Nephron progenitor cell (in vitro differentiated cells): ENCODE results near the gene CELSR2.

Experiments used
- DNase-seq: peaks from one replicate; pipeline ENCODE4 v3.0.0; 2021
- H3K27ac Mint-ChIP-seq: 2 replicates; pipeline ENCODE4 v1.8.0; 2021; ENCODE audit warnings: mild to moderate bottlenecking, moderate library complexity, mixed read lengths
- H3K27me3 Mint-ChIP-seq: 2 replicates; pipeline ENCODE4 v1.8.0; 2021; ENCODE audit warnings: mild to moderate bottlenecking, low read depth, mixed read lengths; ENCODE audit not compliant: poor library complexity
- H3K36me3 Mint-ChIP-seq: 2 replicates; pipeline ENCODE4 v1.8.0; 2021; ENCODE audit warnings: low read depth, mixed read lengths
- H3K4me1 Mint-ChIP-seq: 2 replicates; pipeline ENCODE4 v1.8.0; 2021; ENCODE audit warnings: mixed read lengths
- H3K4me3 Mint-ChIP-seq: 2 replicates; pipeline ENCODE4 v1.8.0; 2021; ENCODE audit warnings: mild to moderate bottlenecking, moderate library complexity, mixed read lengths
- H3K9me3 Mint-ChIP-seq: 2 replicates; pipeline ENCODE4 v1.8.0; 2021; ENCODE audit warnings: mild to moderate bottlenecking, moderate library complexity, mixed read lengths
- TF ChIP-seq, protein P1 (sequence below): fragments of 200-600 bp; sonication (generic); IDR thresholded peaks from 2 replicates; pipeline ENCODE4 v1.5.0; 2021; ENCODE audit warnings: antibody characterized with exemption

The CELSR2 gene

GRCh38 chr1:109241841-109242345 is 7.4 kb upstream of the CELSR2 start:
- Mint-ChIP-seq H3K9me3 (no peaks in the 10 kb centered on the region), H3K36me3 (peaks cover 8% of the 10 kb centered on the region)

DNA sequence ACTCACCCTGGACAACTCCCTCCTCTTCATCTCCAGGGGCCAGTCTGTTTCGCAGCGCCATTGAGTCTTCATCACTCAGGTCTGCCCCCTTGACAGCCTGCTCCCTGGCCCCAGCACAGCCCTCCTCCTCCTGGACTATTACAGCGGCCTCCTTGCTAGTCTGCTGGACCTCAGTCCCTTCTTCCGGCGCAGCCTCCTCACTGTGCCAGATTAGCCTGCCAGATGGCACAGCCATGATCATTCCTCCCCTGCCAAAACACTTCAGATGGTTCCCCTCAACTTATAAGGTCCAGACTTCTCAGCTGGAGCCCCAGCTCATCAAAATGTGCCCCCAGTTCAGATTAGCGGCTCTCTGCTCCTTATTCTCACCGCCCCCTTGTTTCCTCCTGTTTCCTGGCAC is 7.0 kb upstream of the CELSR2 start:
- no peaks in the 10 kb centered on the region for H3K9me3 Mint-ChIP-seq
- peaks cover 39% of the 10 kb centered on the region for H3K4me1 Mint-ChIP-seq
- H3K27me3 Mint-ChIP-seq, result peaks cover 14% of the 10 kb centered on the region
- H3K36me3 Mint-ChIP-seq, result peaks cover 5% of the 10 kb centered on the region
- no peak for DNase-seq
- no peak overlapping the region for H3K27ac Mint-ChIP-seq
- no peak overlapping the region for H3K4me3 Mint-ChIP-seq
- TF ChIP-seq, protein P1, sequence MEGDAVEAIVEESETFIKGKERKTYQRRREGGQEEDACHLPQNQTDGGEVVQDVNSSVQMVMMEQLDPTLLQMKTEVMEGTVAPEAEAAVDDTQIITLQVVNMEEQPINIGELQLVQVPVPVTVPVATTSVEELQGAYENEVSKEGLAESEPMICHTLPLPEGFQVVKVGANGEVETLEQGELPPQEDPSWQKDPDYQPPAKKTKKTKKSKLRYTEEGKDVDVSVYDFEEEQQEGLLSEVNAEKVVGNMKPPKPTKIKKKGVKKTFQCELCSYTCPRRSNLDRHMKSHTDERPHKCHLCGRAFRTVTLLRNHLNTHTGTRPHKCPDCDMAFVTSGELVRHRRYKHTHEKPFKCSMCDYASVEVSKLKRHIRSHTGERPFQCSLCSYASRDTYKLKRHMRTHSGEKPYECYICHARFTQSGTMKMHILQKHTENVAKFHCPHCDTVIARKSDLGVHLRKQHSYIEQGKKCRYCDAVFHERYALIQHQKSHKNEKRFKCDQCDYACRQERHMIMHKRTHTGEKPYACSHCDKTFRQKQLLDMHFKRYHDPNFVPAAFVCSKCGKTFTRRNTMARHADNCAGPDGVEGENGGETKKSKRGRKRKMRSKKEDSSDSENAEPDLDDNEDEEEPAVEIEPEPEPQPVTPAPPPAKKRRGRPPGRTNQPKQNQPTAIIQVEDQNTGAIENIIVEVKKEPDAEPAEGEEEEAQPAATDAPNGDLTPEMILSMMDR, result no peak

More at GRCh38 chr1:109241841-109242345, 7.4 kb upstream of the CELSR2 start:
- no peak for DNase-seq
- H3K4me1 Mint-ChIP-seq, result peaks cover 34% of the 10 kb centered on the region
- H3K4me3 Mint-ChIP-seq, result no peak overlapping the region
- H3K27me3 Mint-ChIP-seq, result peaks cover 14% of the 10 kb centered on the region
- TF ChIP-seq, protein P1, result no peak
- H3K27ac Mint-ChIP-seq, result no peak overlapping the region

- Mint-ChIP-seq H3K4me3 (no peak overlapping the region), H3K27me3 (peaks cover 14% of the 10 kb centered on the region), H3K36me3 (no peaks in the 10 kb centered on the region), H3K4me1 (peaks cover 39% of the 10 kb centered on the region), H3K27ac (no peak overlapping the region), H3K9me3 (no peaks in the 10 kb centered on the region)
- DNase-seq, result no peak
- TF ChIP-seq, protein P1, result no peak
These were observed 6.1 kb upstream of the CELSR2 start for GRCh38 chr1:109243221-109243620.

- H3K4me3 Mint-ChIP-seq, result no peak overlapping the region
These were observed 5.3 kb upstream of the CELSR2 start for GRCh38 chr1:109243860-109244552.

DNA sequence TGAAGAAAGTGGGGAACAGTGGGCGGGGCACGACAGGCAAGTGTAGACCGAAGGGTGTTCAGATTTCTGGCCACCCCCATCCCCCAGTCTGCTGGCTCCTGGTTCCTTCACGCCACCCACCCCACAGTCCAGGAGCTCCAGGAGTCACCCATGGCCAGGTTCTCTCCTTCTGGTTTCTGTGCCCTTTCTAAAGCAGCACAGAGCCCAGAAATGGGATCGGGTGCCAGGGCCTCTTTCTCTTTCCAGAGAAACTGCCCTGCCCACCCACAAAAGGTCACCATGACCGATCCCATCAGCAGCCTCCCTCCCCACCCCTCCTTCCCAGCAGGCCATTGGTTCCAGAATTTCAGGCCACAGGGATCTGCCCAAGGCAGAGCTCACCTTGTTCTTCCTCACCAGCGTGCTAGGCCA is 3.2 kb upstream of the CELSR2 start:
- peaks cover 26% of the 10 kb centered on the region for H3K27me3 Mint-ChIP-seq
- peaks cover 40% of the 10 kb centered on the region for H3K4me1 Mint-ChIP-seq
- H3K4me3 Mint-ChIP-seq, result no peak overlapping the region
- no peak for DNase-seq
- TF ChIP-seq, protein P1, result no peak
- peaks cover 7% of the 10 kb centered on the region for H3K36me3 Mint-ChIP-seq
- no peak overlapping the region for H3K27ac Mint-ChIP-seq
- peaks cover 6% of the 10 kb centered on the region for H3K9me3 Mint-ChIP-seq

More at GRCh38 chr1:109243860-109244552, 5.3 kb upstream of the CELSR2 start:
- Mint-ChIP-seq H3K36me3 (no peaks in the 10 kb centered on the region), H3K9me3 (no peaks in the 10 kb centered on the region), H3K27ac (peak overlapping the region; percentile 34), H3K27me3 (peaks cover 14% of the 10 kb centered on the region), H3K4me1 (peaks cover 42% of the 10 kb centered on the region)
- DNase-seq, result no peak
- TF ChIP-seq, protein P1, result no peak
